GM21619 (cell line): ENCODE results near the gene PARP3.

Source experiments
- ATAC-seq: cut with Tn5 transposase; IDR thresholded peaks from one replicate; pipeline ENCODE4 v1.9.1; 2021; ENCODE audit not compliant: unreplicated experiment

The PARP3 gene

GRCh38 chr3:51966016-51966415 lies 23.9 kb downstream of the PARP3 start:
- ATAC-seq = no peak

- ATAC-seq = no peak
Measured at GRCh38 chr3:51966486-51966885, 24.3 kb downstream of the PARP3 start.

- no peak for ATAC-seq
Measured at GRCh38 chr3:51966922-51967383, 24.8 kb downstream of the PARP3 start.

- ATAC-seq = peak; percentile 41
Measured at GRCh38 chr3:51967384-51968169, 25.4 kb downstream of the PARP3 start, which contains the start of gene PCBP4. Gene PCBP4, minus strand, starts transcription at chr3:51967454. Its CDS starts 6,214 bp downstream, at chr3:51961240.

- ATAC-seq = no peak
Measured at GRCh38 chr3:51968170-51968775, 26.1 kb downstream of the PARP3 start.

- no peak for ATAC-seq
Measured at GRCh38 chr3:51968883-51969678, 26.9 kb downstream of the PARP3 start.

GRCh38 chr3:51969841-51970240 lies 27.7 kb downstream of the PARP3 start:
- ATAC-seq = no peak

GRCh38 chr3:51970606-51971300 lies 28.6 kb downstream of the PARP3 start:
- ATAC-seq = no peak

GRCh38 chr3:51971350-51971749 lies 29.2 kb downstream of the PARP3 start:
- no peak for ATAC-seq

GRCh38 chr3:51974277-51974962 lies 32.3 kb downstream of the PARP3 start:
- ATAC-seq = no peak

- ATAC-seq = peak; percentile 47
Measured at GRCh38 chr3:51974963-51975851, 33.0 kb downstream of the PARP3 start, which contains the start of gene ABHD14A. Gene ABHD14A, plus strand, starts transcription at chr3:51975064. Its CDS starts 72 bp downstream, at chr3:51975136.

- no peak for ATAC-seq
Measured at GRCh38 chr3:51975852-51976549, 33.8 kb downstream of the PARP3 start.

GRCh38 chr3:51977446-51978142 lies 35.4 kb downstream of the PARP3 start:
- ATAC-seq = no peak

- no peak for ATAC-seq
Measured at GRCh38 chr3:51978143-51978502, 36.0 kb downstream of the PARP3 start.

GRCh38 chr3:51980253-51980652 lies 38.1 kb downstream of the PARP3 start:
- ATAC-seq = no peak

GRCh38 chr3:51982352-51982837 lies 40.2 kb downstream of the PARP3 start:
- ATAC-seq = peak; percentile 49

GRCh38 chr3:51982838-51983577 lies 40.8 kb downstream of the PARP3 start, which contains the start of gene ACY1:
Gene ACY1, plus strand, starts transcription at chr3:51983535. Its CDS starts 530 bp downstream, at chr3:51984065.
- ATAC-seq = peak; percentile 76
